SK-N-SH treated with all-trans-retinoic acid at 6 μM for 48 hours (cell line): Measurements from ENCODE around the gene NTMT1.

Experiments
- ARNTL ChIP-seq: fragments of 450-650 bp; formaldehyde crosslinking; IDR thresholded peaks from 2 replicates; pipeline ENCODE4 v1.5.0; 2020; ENCODE audit warnings: low read depth, mild to moderate bottlenecking, moderate library complexity, borderline replicate concordance
- ZC3H10 ChIP-seq: fragments of 250-450 bp; sonication (Bioruptor Pico); IDR thresholded peaks from 2 replicates; pipeline ENCODE4 v1.5.1; 2021; ENCODE audit warnings: mild to moderate bottlenecking, moderate library complexity
- ZFP30 ChIP-seq: fragments of 450-650 bp; formaldehyde crosslinking; IDR thresholded peaks from 2 replicates; pipeline ENCODE4 v1.5.0; 2022; ENCODE audit warnings: mild to moderate bottlenecking, moderate library complexity
- ZNF8 ChIP-seq: fragments of 450-650 bp; formaldehyde crosslinking; IDR thresholded peaks from 2 replicates; pipeline ENCODE4 v1.5.0; 2020; ENCODE audit warnings: mild to moderate bottlenecking, moderate library complexity
- TF ChIP-seq, protein P1 (sequence below): fragments of 250-450 bp; sonication (Bioruptor Pico); IDR thresholded peaks from 2 replicates; pipeline ENCODE4 v1.5.1; 2021; ENCODE audit warnings: mild to moderate bottlenecking, moderate library complexity

DNA sequence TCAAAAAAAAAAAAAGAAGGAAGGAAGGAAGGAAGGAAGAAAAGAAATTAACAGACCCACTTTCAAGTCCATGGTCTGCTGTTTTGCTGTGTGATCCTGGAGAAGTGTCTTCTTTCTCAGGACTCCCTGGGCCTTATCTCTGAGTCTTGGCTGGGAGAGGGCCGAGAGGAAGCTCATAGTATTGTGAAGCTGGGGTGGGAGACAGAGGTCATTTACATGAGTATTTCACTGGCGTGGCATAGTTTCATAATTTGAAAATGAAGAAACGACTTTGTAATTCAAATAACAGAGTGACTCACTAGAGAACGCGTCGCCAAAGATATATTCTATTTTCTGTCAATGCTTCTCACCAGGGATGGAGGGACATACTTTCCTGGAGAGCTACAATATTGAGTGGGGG lies 2.6 kb upstream of the NTMT1 start:
- TF ChIP-seq ARNTL (CRISPR knock-in tag) (no peak), ZC3H10 (CRISPR knock-in tag) (no peak), ZFP30 (CRISPR knock-in tag) (no peak), ZNF8 (no peak)
- TF ChIP-seq, protein P1, sequence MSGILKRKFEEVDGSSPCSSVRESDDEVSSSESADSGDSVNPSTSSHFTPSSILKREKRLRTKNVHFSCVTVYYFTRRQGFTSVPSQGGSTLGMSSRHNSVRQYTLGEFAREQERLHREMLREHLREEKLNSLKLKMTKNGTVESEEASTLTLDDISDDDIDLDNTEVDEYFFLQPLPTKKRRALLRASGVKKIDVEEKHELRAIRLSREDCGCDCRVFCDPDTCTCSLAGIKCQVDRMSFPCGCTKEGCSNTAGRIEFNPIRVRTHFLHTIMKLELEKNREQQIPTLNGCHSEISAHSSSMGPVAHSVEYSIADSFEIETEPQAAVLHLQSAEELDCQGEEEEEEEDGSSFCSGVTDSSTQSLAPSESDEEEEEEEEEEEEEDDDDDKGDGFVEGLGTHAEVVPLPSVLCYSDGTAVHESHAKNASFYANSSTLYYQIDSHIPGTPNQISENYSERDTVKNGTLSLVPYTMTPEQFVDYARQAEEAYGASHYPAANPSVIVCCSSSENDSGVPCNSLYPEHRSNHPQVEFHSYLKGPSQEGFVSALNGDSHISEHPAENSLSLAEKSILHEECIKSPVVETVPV: no peak
